Measurements from ENCODE around the gene TEDDM1. TPM values are rescaled to one million over a fixed set of nuclear protein-coding genes. Genes with fewer than 3 reads are reported as not detected.

TEDDM1 gene
- total and polyA plus RNA-seq, 10 of the 15 experiments (the other 5 are each of a cell fraction or from before 2014, with no cell fraction given): 0.11 TPM; not detected in 9

DNA sequence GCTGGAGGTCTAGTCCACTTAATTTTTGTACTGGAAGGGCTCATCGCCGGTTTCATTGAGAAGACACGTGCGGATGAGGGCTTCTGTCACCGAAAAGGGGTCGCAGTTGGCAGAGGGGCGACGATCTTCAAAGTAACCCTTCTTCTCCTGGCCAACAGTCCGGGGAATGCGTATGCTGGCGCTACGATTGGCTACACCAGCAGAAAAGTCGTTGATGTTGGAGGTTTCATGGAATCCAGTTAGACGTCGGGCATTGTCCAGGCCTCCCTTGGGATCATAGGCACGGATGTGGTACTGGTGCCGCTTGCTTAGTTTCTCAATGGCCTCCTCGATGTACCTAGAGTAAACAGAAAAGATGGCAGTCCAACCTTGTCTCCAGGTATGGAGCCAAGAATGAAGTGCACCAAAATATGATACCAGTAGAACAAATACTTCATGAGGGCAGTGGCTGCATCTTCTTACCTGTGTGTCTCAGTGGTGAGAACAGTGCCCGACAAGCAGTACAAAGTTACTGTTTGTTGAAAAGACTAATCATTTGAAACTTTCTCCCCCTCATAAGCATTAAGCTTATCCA is 16.0 kb downstream of the TEDDM1 start:
- no peak for FAIRE-seq
- H3K4me3 ChIP-seq: no peak overlapping the region
- H3K9me3 ChIP-seq (replicated peaks; ENCODE audit: control insufficient read depth, insufficient read depth, low read length): no peaks in the 10 kb centered on the region
- H3K27me3 ChIP-seq (replicated peaks in 1 of 2; ENCODE audit: control insufficient read depth in 2 of 2, insufficient read depth in 2 of 2, low read length in 1 of 2): no peaks in the 10 kb centered on the region
- ChIA-PET RAD21 (ENCODE audit: unreplicated experiment) (no interaction called here), CTCF (no interaction called here), SMC1A (ENCODE audit: uncharacterized antibody, unreplicated experiment) (no interaction called here), POLR2A (no interaction called here)
- intact Hi-C loops (cut with micrococcal nuclease; ENCODE audit: unreplicated experiment) (no loop called here), in situ Hi-C loops (cut with MboI) (no loop called here)
- 96% methylated on average over 19 of the region's 19 CpGs for WGBS (ENCODE audit: insufficient coverage, insufficient replicate concordance, low lambda C conversion rate, missing lambda C conversion rate)
- no TSS peak for BruUV-seq (replicated peaks)
- no peaks in the 10 kb centered on the region; the same call in 1 of the 2 replicates for H3K4me1 ChIP-seq (ENCODE audit: control insufficient read depth, insufficient read depth, low read length)
- no peak for ATAC-seq
- DNase-seq (ENCODE audit: low read depth, low spot score): no peak
- no peak overlapping the region for H3K9ac ChIP-seq (ENCODE audit: control insufficient read depth, insufficient read depth, low read length)
- no peak overlapping the region for H3K4me2 ChIP-seq (ENCODE audit: control insufficient read depth, insufficient read depth)
- TF ChIP-seq WRNIP1 (IDR thresholded peaks at IDR 0.05; ENCODE audit: borderline replicate concordance, low read depth, low read length) (no peak), EP300 (IDR thresholded peaks at IDR 0.05; ENCODE audit: borderline replicate concordance in 1 of 2, control insufficient read depth in 1 of 2, low read depth in 2 of 2, low read length in 2 of 2) (no peak), RB1 (IDR thresholded peaks at IDR 0.05; ENCODE audit: borderline replicate concordance) (no peak), CHD4 (IDR thresholded peaks at IDR 0.05) (no peak), ASH2L (IDR thresholded peaks at IDR 0.05; ENCODE audit: borderline replicate concordance, low read depth) (no peak), NFIC (IDR thresholded peaks at IDR 0.05; ENCODE audit: low read depth, low read length) (no peak), MYC (IDR thresholded peaks at IDR 0.05; ENCODE audit: insufficient read depth, insufficient read length, insufficient replicate concordance, low read length, severe bottlenecking) (no peak)
- TF ChIP-seq, protein P1, sequence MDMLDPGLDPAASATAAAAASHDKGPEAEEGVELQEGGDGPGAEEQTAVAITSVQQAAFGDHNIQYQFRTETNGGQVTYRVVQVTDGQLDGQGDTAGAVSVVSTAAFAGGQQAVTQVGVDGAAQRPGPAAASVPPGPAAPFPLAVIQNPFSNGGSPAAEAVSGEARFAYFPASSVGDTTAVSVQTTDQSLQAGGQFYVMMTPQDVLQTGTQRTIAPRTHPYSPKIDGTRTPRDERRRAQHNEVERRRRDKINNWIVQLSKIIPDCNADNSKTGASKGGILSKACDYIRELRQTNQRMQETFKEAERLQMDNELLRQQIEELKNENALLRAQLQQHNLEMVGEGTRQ (IDR thresholded peaks at IDR 0.05; ENCODE audit: borderline replicate concordance, low read depth, low read length): no peak
- TF ChIP-seq, protein P2, sequence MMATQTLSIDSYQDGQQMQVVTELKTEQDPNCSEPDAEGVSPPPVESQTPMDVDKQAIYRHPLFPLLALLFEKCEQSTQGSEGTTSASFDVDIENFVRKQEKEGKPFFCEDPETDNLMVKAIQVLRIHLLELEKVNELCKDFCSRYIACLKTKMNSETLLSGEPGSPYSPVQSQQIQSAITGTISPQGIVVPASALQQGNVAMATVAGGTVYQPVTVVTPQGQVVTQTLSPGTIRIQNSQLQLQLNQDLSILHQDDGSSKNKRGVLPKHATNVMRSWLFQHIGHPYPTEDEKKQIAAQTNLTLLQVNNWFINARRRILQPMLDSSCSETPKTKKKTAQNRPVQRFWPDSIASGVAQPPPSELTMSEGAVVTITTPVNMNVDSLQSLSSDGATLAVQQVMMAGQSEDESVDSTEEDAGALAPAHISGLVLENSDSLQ (IDR thresholded peaks at IDR 0.05): no peak
- peaks cover 0 to 5% of the 10 kb centered on the region in 2 experiments; a peak in 3 of 4 replicates for H3K36me3 ChIP-seq (ENCODE audit: control insufficient read depth in 2 of 2, insufficient read depth in 2 of 2, low read length in 1 of 2)
- no peak overlapping the region for H3K27ac ChIP-seq (ENCODE audit: control insufficient read depth, insufficient read depth)
- H4K20me1 ChIP-seq (ENCODE audit: control insufficient read depth, insufficient read depth): no peaks in the 10 kb centered on the region
- no peaks in the 10 kb centered on the region for H3K79me2 ChIP-seq (ENCODE audit: control insufficient read depth, insufficient read depth, low read length)
- H2AFZ ChIP-seq (ENCODE audit: control insufficient read depth, low read depth, low read length): no peak overlapping the region
